Measurements from ENCODE around the gene MMEL1. TPM values are rescaled to one million over a fixed set of nuclear protein-coding genes. Genes with fewer than 3 reads are reported as not detected.
"Not testable (repeated sequence)": the region's sequence is repeated elsewhere in the genome, so short reads cannot be mapped to it uniquely, and the experiment has no call there.

Gene MMEL1
- total and polyA plus RNA-seq, 2 donors (not counting 1 experiment from before 2014, with no cell fraction given): not detected

DNA sequence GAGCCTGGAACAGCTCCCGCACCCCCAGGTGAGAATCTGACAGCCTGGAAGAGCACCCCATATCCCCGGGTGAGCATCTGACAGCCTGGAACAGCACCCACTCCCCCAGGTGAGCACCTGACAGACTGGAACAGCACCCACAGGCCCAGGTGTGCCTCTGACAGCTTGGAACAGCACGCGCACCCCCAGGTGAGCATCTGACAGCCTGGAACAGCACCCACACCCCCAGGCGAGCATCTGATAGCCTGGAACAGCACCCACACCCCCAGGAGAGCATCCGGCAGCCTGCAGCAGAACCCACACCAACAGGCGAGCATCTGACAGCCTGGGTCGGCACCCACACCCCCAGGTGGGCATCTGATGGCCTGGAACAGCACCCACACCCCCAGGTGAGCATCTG lies 27.0 kb upstream of the MMEL1 start:
- H3K36me3 ChIP-seq (replicated peaks in 1 of 2; ENCODE audit: control extremely low read depth in 1 of 2, control insufficient read depth in 1 of 2, extremely low read depth in 1 of 2, insufficient read depth in 2 of 2, low read length in 1 of 2); H2AFZ ChIP-seq (ENCODE audit: insufficient read depth, low read depth, low read length, poor library complexity, severe bottlenecking); H3K27me3 ChIP-seq (replicated peaks in 1 of 4; ENCODE audit: control extremely low read depth in 1 of 4, control insufficient read depth in 3 of 4, insufficient read depth in 4 of 4, low read length in 3 of 4); H3K4me1 Mint-ChIP-seq; DNase-seq; H3K9ac ChIP-seq (ENCODE audit: low read length); H4K20me1 ChIP-seq (ENCODE audit: control insufficient read depth, insufficient read depth, low read length, poor library complexity, severe bottlenecking); H3K79me2 ChIP-seq (ENCODE audit: control insufficient read depth, insufficient read depth, low read length); H3K9me3 Mint-ChIP-seq (ENCODE audit: insufficient read depth); H3K4me3 Mint-ChIP-seq; H3K27ac ChIP-seq (ENCODE audit: low read length in 2 of 2); POLR2A ChIA-PET; H3K4me2 ChIP-seq (replicated peaks; ENCODE audit: low read depth, low read length, poor library complexity, severe bottlenecking); H3K4me3 ChIP-seq (ENCODE audit: control extremely low read depth in 1 of 5, extremely low read depth in 1 of 5, insufficient read depth in 1 of 5, low read depth in 2 of 5, low read length in 4 of 5); H3K27me3 Mint-ChIP-seq; H3K27ac Mint-ChIP-seq; intact Hi-C loops (cut with micrococcal nuclease); H3K9me3 ChIP-seq (ENCODE audit: control extremely low read depth in 1 of 3, control insufficient read depth in 2 of 3, insufficient read depth in 1 of 3, low read length in 2 of 3); H3K4me1 ChIP-seq (ENCODE audit: control insufficient read depth in 2 of 2, insufficient read depth in 2 of 2, low read length in 2 of 2); ATAC-seq (ENCODE audit: low read depth); CTCF ChIA-PET: not testable (repeated sequence)
- WGBS (ENCODE audit: insufficient coverage): 61% methylated on average over 2 of the region's 8 CpGs

DNA sequence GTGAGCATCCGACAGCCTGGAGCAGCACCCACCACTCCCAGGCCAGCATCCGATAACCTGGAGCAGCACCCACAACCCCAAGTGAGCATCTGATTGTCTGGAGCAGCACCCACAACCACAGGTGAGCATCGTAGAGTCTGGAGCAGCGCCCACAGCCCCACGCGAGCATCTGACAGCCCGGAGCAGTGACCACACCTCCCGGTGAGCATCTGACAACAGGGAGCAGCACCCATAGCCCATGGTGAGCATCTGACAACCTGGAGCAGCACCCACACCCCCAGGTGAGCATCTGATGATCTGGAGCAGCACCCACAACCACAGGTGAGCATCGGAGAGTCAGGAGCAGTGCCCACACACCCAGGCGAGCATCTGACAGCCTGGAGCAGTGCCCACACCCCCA lies 25.1 kb upstream of the MMEL1 start:
- H3K27me3 Mint-ChIP-seq: peaks cover 18% of the 10 kb centered on the region
- intact Hi-C loops (cut with micrococcal nuclease); H3K79me2 ChIP-seq (ENCODE audit: control insufficient read depth, insufficient read depth, low read length): not testable (repeated sequence)

DNA sequence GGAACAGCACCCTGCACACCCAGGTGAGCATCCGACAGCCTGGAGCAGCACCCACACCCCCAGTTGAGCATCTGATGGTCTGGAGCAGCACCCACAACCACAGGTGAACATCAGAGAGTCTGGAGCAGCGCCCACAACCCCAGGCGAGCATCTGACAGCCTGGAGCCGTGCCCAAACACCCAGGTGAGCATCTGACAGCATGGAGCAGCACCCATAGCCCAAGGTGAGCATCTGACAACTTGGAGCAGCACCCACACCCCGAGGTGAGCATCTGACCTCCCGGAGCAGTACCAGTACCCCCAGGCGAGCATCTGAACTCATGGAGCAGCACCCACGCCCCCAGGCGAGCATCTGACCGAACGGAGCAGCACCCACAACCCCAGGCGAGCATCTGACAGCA lies 24.3 kb upstream of the MMEL1 start:
- H3K9me3 ChIP-seq (ENCODE audit: control extremely low read depth in 1 of 3, control insufficient read depth in 2 of 3, insufficient read depth in 1 of 3, low read length in 2 of 3): peaks cover 0 to 25% (median 0%) of the 10 kb centered on the region in 3 donors
- intact Hi-C loops (cut with micrococcal nuclease); H3K4me1 Mint-ChIP-seq; DNase-seq; H3K4me3 ChIP-seq (ENCODE audit: control extremely low read depth in 1 of 5, extremely low read depth in 1 of 5, insufficient read depth in 1 of 5, low read depth in 2 of 5, low read length in 4 of 5); H3K27ac Mint-ChIP-seq; POLR2A ChIA-PET; H3K36me3 ChIP-seq (replicated peaks in 1 of 2; ENCODE audit: control extremely low read depth in 1 of 2, control insufficient read depth in 1 of 2, extremely low read depth in 1 of 2, insufficient read depth in 2 of 2, low read length in 1 of 2); H3K4me3 Mint-ChIP-seq; H3K4me2 ChIP-seq (replicated peaks; ENCODE audit: low read depth, low read length, poor library complexity, severe bottlenecking); H3K79me2 ChIP-seq (ENCODE audit: control insufficient read depth, insufficient read depth, low read length); CTCF ChIA-PET; H3K4me1 ChIP-seq (ENCODE audit: control insufficient read depth in 2 of 2, insufficient read depth in 2 of 2, low read length in 2 of 2); H4K20me1 ChIP-seq (ENCODE audit: control insufficient read depth, insufficient read depth, low read length, poor library complexity, severe bottlenecking); H2AFZ ChIP-seq (ENCODE audit: insufficient read depth, low read depth, low read length, poor library complexity, severe bottlenecking); H3K9me3 Mint-ChIP-seq (ENCODE audit: insufficient read depth); H3K9ac ChIP-seq (ENCODE audit: low read length); H3K27ac ChIP-seq (ENCODE audit: low read length in 2 of 2); ATAC-seq (ENCODE audit: low read depth): not testable (repeated sequence)
- H3K27me3 ChIP-seq (replicated peaks in 1 of 4; ENCODE audit: control extremely low read depth in 1 of 4, control insufficient read depth in 3 of 4, insufficient read depth in 4 of 4, low read length in 3 of 4): peaks cover 0 to 22% (median 6%) of the 10 kb centered on the region in 4 experiments
- peaks cover 24% of the 10 kb centered on the region for H3K27me3 Mint-ChIP-seq
- WGBS (ENCODE audit: insufficient coverage): 54% methylated on average over 3 of the region's 12 CpGs

More for the DNA sequence above, 25.1 kb upstream of the MMEL1 start:
- Histone ChIP-seq H3K9me3 (ENCODE audit: control extremely low read depth in 1 of 3, control insufficient read depth in 2 of 3, insufficient read depth in 1 of 3, low read length in 2 of 3) (peaks cover 0 to 20% (median 0%) of the 10 kb centered on the region in 3 donors), H3K27me3 (replicated peaks in 1 of 4; ENCODE audit: control extremely low read depth in 1 of 4, control insufficient read depth in 3 of 4, insufficient read depth in 4 of 4, low read length in 3 of 4) (peaks cover 0 to 17% (median 6%) of the 10 kb centered on the region in 4 experiments)
- H3K4me1 Mint-ChIP-seq; H3K4me2 ChIP-seq (replicated peaks; ENCODE audit: low read depth, low read length, poor library complexity, severe bottlenecking); H3K27ac ChIP-seq (ENCODE audit: low read length in 2 of 2); H3K4me1 ChIP-seq (ENCODE audit: control insufficient read depth in 2 of 2, insufficient read depth in 2 of 2, low read length in 2 of 2); H3K27ac Mint-ChIP-seq; H4K20me1 ChIP-seq (ENCODE audit: control insufficient read depth, insufficient read depth, low read length, poor library complexity, severe bottlenecking); ATAC-seq (ENCODE audit: low read depth); H2AFZ ChIP-seq (ENCODE audit: insufficient read depth, low read depth, low read length, poor library complexity, severe bottlenecking); H3K9ac ChIP-seq (ENCODE audit: low read length); H3K4me3 ChIP-seq (ENCODE audit: control extremely low read depth in 1 of 5, extremely low read depth in 1 of 5, insufficient read depth in 1 of 5, low read depth in 2 of 5, low read length in 4 of 5); H3K9me3 Mint-ChIP-seq (ENCODE audit: insufficient read depth); DNase-seq; H3K36me3 ChIP-seq (replicated peaks in 1 of 2; ENCODE audit: control extremely low read depth in 1 of 2, control insufficient read depth in 1 of 2, extremely low read depth in 1 of 2, insufficient read depth in 2 of 2, low read length in 1 of 2); H3K4me3 Mint-ChIP-seq; POLR2A ChIA-PET; CTCF ChIA-PET: not testable (repeated sequence)
- WGBS (ENCODE audit: insufficient coverage): 85% methylated on average over 6 of the region's 10 CpGs

DNA sequence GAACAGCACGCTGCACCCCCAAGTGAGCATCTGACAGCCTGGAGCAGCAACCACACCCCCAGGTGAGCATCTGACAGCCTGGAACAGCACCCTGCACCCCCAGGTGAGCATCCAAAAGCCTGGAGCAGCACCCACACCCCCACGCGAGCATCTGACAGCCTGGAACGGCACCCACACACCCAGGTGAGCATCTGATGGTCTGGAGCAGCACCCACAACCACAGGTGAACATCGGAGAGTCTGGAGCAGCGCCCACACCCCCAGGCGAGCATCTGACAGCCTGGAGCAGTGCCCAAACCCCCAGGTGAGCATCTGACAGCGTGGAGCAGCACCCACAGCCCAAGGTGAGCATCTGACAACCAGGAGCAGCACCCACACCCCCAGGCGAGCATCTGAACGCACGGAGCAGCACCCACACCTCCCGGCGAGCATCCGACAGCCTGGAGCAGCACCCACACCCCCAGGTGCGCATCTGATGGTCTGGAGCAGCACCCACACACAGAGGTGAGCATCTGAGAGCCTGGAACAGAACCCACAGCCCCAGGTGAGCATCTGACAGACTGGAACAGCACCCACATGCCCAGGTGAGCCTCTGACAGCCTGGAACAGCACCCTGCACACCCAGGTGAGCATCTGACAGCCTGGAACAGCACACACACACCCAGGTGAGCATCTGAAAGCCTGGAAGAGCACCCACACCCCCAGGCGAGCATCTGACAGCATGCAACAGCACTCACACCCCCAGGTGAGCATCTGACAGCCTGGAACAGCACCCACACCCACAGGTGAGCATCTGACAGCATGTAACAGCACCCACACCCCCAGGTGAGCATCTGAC lies 23.0 kb upstream of the MMEL1 start:
- H3K9me3 Mint-ChIP-seq (ENCODE audit: insufficient read depth); DNase-seq; H3K9ac ChIP-seq (ENCODE audit: low read length); H3K4me1 ChIP-seq (ENCODE audit: control insufficient read depth in 2 of 2, insufficient read depth in 2 of 2, low read length in 2 of 2); H2AFZ ChIP-seq (ENCODE audit: insufficient read depth, low read depth, low read length, poor library complexity, severe bottlenecking); H4K20me1 ChIP-seq (ENCODE audit: control insufficient read depth, insufficient read depth, low read length, poor library complexity, severe bottlenecking); H3K27ac Mint-ChIP-seq; H3K27ac ChIP-seq (ENCODE audit: low read length in 2 of 2); H3K4me3 Mint-ChIP-seq; ATAC-seq (ENCODE audit: low read depth); H3K79me2 ChIP-seq (ENCODE audit: control insufficient read depth, insufficient read depth, low read length); H3K4me1 Mint-ChIP-seq; H3K36me3 ChIP-seq (replicated peaks in 1 of 2; ENCODE audit: control extremely low read depth in 1 of 2, control insufficient read depth in 1 of 2, extremely low read depth in 1 of 2, insufficient read depth in 2 of 2, low read length in 1 of 2); CTCF ChIA-PET; H3K4me3 ChIP-seq (ENCODE audit: control extremely low read depth in 1 of 5, extremely low read depth in 1 of 5, insufficient read depth in 1 of 5, low read depth in 2 of 5, low read length in 4 of 5); H3K4me2 ChIP-seq (replicated peaks; ENCODE audit: low read depth, low read length, poor library complexity, severe bottlenecking); intact Hi-C loops (cut with micrococcal nuclease); POLR2A ChIA-PET: not testable (repeated sequence)
- H3K27me3 Mint-ChIP-seq: peaks cover 29% of the 10 kb centered on the region
- H3K27me3 ChIP-seq (replicated peaks in 1 of 4; ENCODE audit: control extremely low read depth in 1 of 4, control insufficient read depth in 3 of 4, insufficient read depth in 4 of 4, low read length in 3 of 4): peaks cover 0 to 32% (median 7%) of the 10 kb centered on the region in 4 experiments
- WGBS (ENCODE audit: insufficient coverage): 34% methylated on average over 15 of the region's 16 CpGs
- H3K9me3 ChIP-seq (ENCODE audit: control extremely low read depth in 1 of 3, control insufficient read depth in 2 of 3, insufficient read depth in 1 of 3, low read length in 2 of 3): peaks cover 0 to 27% (median 0%) of the 10 kb centered on the region in 3 donors

Measured in B cell (primary cell).